Measurements from ENCODE around the gene CST9. TPM values are rescaled to one million over a fixed set of nuclear protein-coding genes. Genes with fewer than 3 reads are reported as not detected.

CST9 gene
- total and polyA plus RNA-seq, 2 of the 13 experiments (the other 11 are each of a cell fraction or from before 2014, with no cell fraction given) = 0.07 TPM; not detected in 1

- H2AFZ ChIP-seq (ENCODE audit: low read length) = no peak overlapping the region
- no peak overlapping the region for H3K9ac ChIP-seq (ENCODE audit: insufficient read depth, low read depth, low read length)
- peaks cover 4% of the 10 kb centered on the region; the same call in 1 of the 2 replicates for H3K4me1 ChIP-seq (ENCODE audit: insufficient read depth, low read length)
- H3K27ac ChIP-seq (ENCODE audit: extremely low read length, insufficient read depth, low read length) = no peak overlapping the region
- no peak for ATAC-seq
- intact Hi-C loops (cut with micrococcal nuclease; ENCODE audit: unreplicated experiment) = no loop called here
- BruUV-seq (replicated peaks) = no TSS peak
- ChIA-PET CTCF (ENCODE audit: low intra/inter-chr PET ratio, low total read pairs) (no interaction called here), POLR2A (no interaction called here)
- H4K20me1 ChIP-seq (ENCODE audit: insufficient read depth, low read length) = no peaks in the 10 kb centered on the region
- H3K79me2 ChIP-seq (ENCODE audit: insufficient read depth, low read length) = no peaks in the 10 kb centered on the region
- no peaks in the 10 kb centered on the region for H3K9me3 ChIP-seq (ENCODE audit: low read length)
- no peak for FAIRE-seq
- no peak overlapping the region for H3K4me2 ChIP-seq (ENCODE audit: low read depth, low read length)
- no peak for DNase-seq (ENCODE audit: low spot score)
- no peaks in the 10 kb centered on the region for H3K27me3 ChIP-seq (ENCODE audit: control insufficient read depth in 1 of 2, insufficient read depth in 2 of 2, low read length in 2 of 2)
- TF ChIP-seq, protein P1, sequence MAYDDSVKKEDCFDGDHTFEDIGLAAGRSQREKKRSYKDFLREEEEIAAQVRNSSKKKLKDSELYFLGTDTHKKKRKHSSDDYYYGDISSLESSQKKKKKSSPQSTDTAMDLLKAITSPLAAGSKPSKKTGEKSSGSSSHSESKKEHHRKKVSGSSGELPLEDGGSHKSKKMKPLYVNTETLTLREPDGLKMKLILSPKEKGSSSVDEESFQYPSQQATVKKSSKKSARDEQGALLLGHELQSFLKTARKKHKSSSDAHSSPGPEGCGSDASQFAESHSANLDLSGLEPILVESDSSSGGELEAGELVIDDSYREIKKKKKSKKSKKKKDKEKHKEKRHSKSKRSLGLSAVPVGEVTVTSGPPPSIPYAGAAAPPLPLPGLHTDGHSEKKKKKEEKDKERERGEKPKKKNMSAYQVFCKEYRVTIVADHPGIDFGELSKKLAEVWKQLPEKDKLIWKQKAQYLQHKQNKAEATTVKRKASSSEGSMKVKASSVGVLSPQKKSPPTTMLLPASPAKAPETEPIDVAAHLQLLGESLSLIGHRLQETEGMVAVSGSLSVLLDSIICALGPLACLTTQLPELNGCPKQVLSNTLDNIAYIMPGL (CRISPR knock-in tag; IDR thresholded peaks at IDR 0.05; ENCODE audit: borderline replicate concordance in 1 of 2, low read depth in 1 of 2) = no peak
- no peak for TF ChIP-seq RXRB (CRISPR knock-in tag; IDR thresholded peaks at IDR 0.05; ENCODE audit: borderline replicate concordance)
- TF ChIP-seq REPIN1 (CRISPR knock-in tag; IDR thresholded peaks at IDR 0.05; ENCODE audit: borderline replicate concordance, low read depth) = no peak
- peak; percentile 55; the same call in 1 of the 2 replicates for TF ChIP-seq MAFF (IDR thresholded peaks at IDR 0.05; ENCODE audit: low read depth, low read length)
- TF ChIP-seq NKX3-1 (CRISPR knock-in tag; IDR thresholded peaks at IDR 0.05) = no peak
- peak; percentile 61 to 71 for TF ChIP-seq MAFK (conservative IDR thresholded peaks at IDR 0.05 in 1 of 2, IDR thresholded peaks at IDR 0.05 in 1 of 2; ENCODE audit: low read length in 2 of 2)
- TF ChIP-seq SALL1 (CRISPR knock-in tag; IDR thresholded peaks at IDR 0.05) = no peak
- no peak for TF ChIP-seq MXD4 (CRISPR knock-in tag; IDR thresholded peaks at IDR 0.05)
- TF ChIP-seq ARID5B (CRISPR knock-in tag; IDR thresholded peaks at IDR 0.05) = no peak
- no peak for TF ChIP-seq SRY (CRISPR knock-in tag; IDR thresholded peaks at IDR 0.05)
- no peak for TF ChIP-seq HOXA9 (CRISPR knock-in tag; IDR thresholded peaks at IDR 0.05; ENCODE audit: borderline replicate concordance)
- TF ChIP-seq SMAD3 (CRISPR knock-in tag; IDR thresholded peaks at IDR 0.05) = no peak
- no peak for TF ChIP-seq ZNF777 (CRISPR knock-in tag; IDR thresholded peaks at IDR 0.05)
- TF ChIP-seq ZNF607 (CRISPR knock-in tag; IDR thresholded peaks at IDR 0.05; ENCODE audit: borderline replicate concordance) = no peak
- in situ Hi-C loops (cut with HindIII; ENCODE audit: extremely low pct_ligation_motif_present, low pct_unique_long_range_greater_than_20kb) = no loop called here
- H3K36me3 ChIP-seq (replicated peaks in 1 of 2; ENCODE audit: control insufficient read depth in 1 of 2, insufficient read depth in 2 of 2, low read length in 2 of 2) = no peaks in the 10 kb centered on the region
- no peak overlapping the region for H3K4me3 ChIP-seq (replicated peaks in 1 of 3; ENCODE audit: insufficient read depth in 1 of 3, low read depth in 2 of 3, low read length in 3 of 3)
Measured at GRCh38 chr20:23574977-23575376, 30.7 kb downstream of the CST9 start.

Data from HepG2 (cell line).